Measurements from ENCODE around the gene CDH24. TPM values are rescaled to one million over a fixed set of nuclear protein-coding genes. Genes with fewer than 3 reads are reported as not detected.

CDH24 gene
- total and polyA plus RNA-seq, 2 of the 13 experiments (the other 11 are each of a cell fraction or from before 2014, with no cell fraction given) = 0.69 to 0.99 TPM

GRCh38 chr14:23057757-23058653 is 685 bp upstream of the CDH24 start (continued):
- TF ChIP-seq RNF2 (conservative IDR thresholded peaks at IDR 0.05; ENCODE audit: low read depth) = 0 out of 2 replicates have a peak, but pooled peaks have one; percentile 35
- TF ChIP-seq MTF1 (CRISPR knock-in tag; IDR thresholded peaks at IDR 0.05) = no peak
- peak; percentile 95 for TF ChIP-seq KDM4B (CRISPR knock-in tag; IDR thresholded peaks at IDR 0.05)
- TF ChIP-seq NFAT5 (CRISPR knock-in tag; IDR thresholded peaks at IDR 0.05) = no peak
- TF ChIP-seq ZBTB20 (CRISPR knock-in tag; IDR thresholded peaks at IDR 0.05; ENCODE audit: borderline replicate concordance, low read depth) = peak; percentile 75; the same call in 1 of the 2 replicates
- peak; percentile 71 for TF ChIP-seq ZMYM3 (CRISPR knock-in tag; IDR thresholded peaks at IDR 0.05)
- no peak; the same call in 1 of the 2 replicates for TF ChIP-seq HMGA1 (CRISPR knock-in tag; conservative IDR thresholded peaks at IDR 0.05)
- TF ChIP-seq NR2F6 (IDR thresholded peaks at IDR 0.05) = no peak; the same call in 1 of the 2 replicates
- TF ChIP-seq NR2F6 (CRISPR knock-in tag; IDR thresholded peaks at IDR 0.05) = peak; percentile 33; the same call in 1 of the 2 replicates
- TF ChIP-seq TEF (CRISPR knock-in tag; IDR thresholded peaks at IDR 0.05) = no peak
- peak; percentile 92 for TF ChIP-seq HIVEP1 (CRISPR knock-in tag; IDR thresholded peaks at IDR 0.05)
- peak; percentile 62; the same call in 1 of the 2 replicates for TF ChIP-seq SNAPC2 (CRISPR knock-in tag; IDR thresholded peaks at IDR 0.05)
- peak; percentile 75; the same call in 1 of the 2 replicates for TF ChIP-seq ZNF510 (CRISPR knock-in tag; IDR thresholded peaks at IDR 0.05; ENCODE audit: low read depth)
- TF ChIP-seq ZNF704 (CRISPR knock-in tag; IDR thresholded peaks at IDR 0.05; ENCODE audit: borderline replicate concordance) = 0 out of 2 replicates have a peak, but pooled peaks have one; percentile 67
- no peak for TF ChIP-seq JUND (CRISPR knock-in tag; IDR thresholded peaks at IDR 0.05)
- no peak for TF ChIP-seq CEBPB (IDR thresholded peaks at IDR 0.05; ENCODE audit: borderline replicate concordance, low read depth, low read length)
- no peak for TF ChIP-seq ZNF326 (CRISPR knock-in tag; IDR thresholded peaks at IDR 0.05; ENCODE audit: borderline replicate concordance)
- peak; percentile 49; the same call in 1 of the 2 replicates for TF ChIP-seq ZBTB4 (CRISPR knock-in tag; IDR thresholded peaks at IDR 0.05; ENCODE audit: borderline replicate concordance)
- TF ChIP-seq ZNF350 (CRISPR knock-in tag; IDR thresholded peaks at IDR 0.05; ENCODE audit: borderline replicate concordance, low read depth) = peak; percentile 97
